ENCODE data around the gene VSTM2B.

- TF ChIP-seq CTCF (IDR thresholded peaks at IDR 0.05) = no peak
- TF ChIP-seq POLR2A (IDR thresholded peaks at IDR 0.05) = no peak
These were observed 33.9 kb downstream of the VSTM2B start for GRCh38 chr19:29559743-29560142.
